Right lobe of liver (tissue), 4 donors: ENCODE measurements around the gene NFATC1.

Experiments used
- POLR2A ChIP-seq: fragments of 450-650 bp; IDR thresholded peaks from one replicate; pipeline ENCODE4 v1.6.1; 2017; ENCODE audit warnings: antibody characterized with exemption, mild to moderate bottlenecking
- TF ChIP-seq, protein P1 (sequence below), 4 donors: fragments of 200-600 bp in 3 of 4; fragments of 450-650 bp in 1 of 4; IDR thresholded peaks; one replicate each; pipeline versions ENCODE4 v1.5.1 to v1.8.0; 2016 to 2022; ENCODE audit warnings: antibody characterized with exemption in 4 of 4, mild to moderate bottlenecking in 2 of 4
- donor health status: DM: no; HTN: no; CAD: no.
- donor health status: DM: no; HTN: no; CAD: no.
- donor health status: DM: no; HTN: yes; CAD: no.

DNA sequence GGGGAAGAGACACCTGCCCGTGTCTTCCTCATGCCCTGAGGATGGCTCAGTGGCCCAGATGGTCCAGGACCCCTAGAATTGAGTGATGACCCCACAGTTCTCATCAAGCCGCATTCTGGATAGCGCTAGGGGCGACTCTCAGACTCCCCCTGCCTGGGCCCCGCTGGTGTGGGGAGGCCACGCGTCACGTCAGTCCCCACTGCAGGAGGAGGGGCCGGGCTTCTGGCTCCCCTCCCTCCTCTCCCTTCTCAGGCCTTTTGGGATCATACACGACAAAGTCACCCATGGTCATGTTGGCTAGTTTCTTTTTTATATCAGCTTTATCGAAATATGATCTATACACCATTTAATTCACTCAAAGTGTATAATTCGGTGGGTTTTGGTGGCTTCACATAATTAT, 61.5 kb downstream of the NFATC1 start:
- TF ChIP-seq, protein P1, sequence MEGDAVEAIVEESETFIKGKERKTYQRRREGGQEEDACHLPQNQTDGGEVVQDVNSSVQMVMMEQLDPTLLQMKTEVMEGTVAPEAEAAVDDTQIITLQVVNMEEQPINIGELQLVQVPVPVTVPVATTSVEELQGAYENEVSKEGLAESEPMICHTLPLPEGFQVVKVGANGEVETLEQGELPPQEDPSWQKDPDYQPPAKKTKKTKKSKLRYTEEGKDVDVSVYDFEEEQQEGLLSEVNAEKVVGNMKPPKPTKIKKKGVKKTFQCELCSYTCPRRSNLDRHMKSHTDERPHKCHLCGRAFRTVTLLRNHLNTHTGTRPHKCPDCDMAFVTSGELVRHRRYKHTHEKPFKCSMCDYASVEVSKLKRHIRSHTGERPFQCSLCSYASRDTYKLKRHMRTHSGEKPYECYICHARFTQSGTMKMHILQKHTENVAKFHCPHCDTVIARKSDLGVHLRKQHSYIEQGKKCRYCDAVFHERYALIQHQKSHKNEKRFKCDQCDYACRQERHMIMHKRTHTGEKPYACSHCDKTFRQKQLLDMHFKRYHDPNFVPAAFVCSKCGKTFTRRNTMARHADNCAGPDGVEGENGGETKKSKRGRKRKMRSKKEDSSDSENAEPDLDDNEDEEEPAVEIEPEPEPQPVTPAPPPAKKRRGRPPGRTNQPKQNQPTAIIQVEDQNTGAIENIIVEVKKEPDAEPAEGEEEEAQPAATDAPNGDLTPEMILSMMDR (IDR thresholded peaks at IDR 0.05), result no peak
- no peak for TF ChIP-seq POLR2A
